HL-60 (cell line): ENCODE results near the gene OTUD7B.

Experiments
- GABPA ChIP-seq: IDR thresholded peaks from 2 replicates; pipeline ENCODE4 v1.6.1; 2012; ENCODE audit warnings: low read depth
- POLR2AphosphoS5 ChIP-seq: IDR thresholded peaks from 2 replicates; pipeline ENCODE4 v1.6.1; 2012; ENCODE audit warnings: low read depth
- SPI1 ChIP-seq: IDR thresholded peaks from 2 replicates; pipeline ENCODE4 v1.6.1; 2012; ENCODE audit warnings: low read depth, mild to moderate bottlenecking, borderline replicate concordance
- TF ChIP-seq, protein P1 (sequence below): IDR thresholded peaks from one replicate; pipeline ENCODE4 v1.5.1; 2011; ENCODE audit warnings: low read length, control low read depth, inconsistent platforms; ENCODE audit not compliant: insufficient read depth
- TF ChIP-seq, protein P2 (sequence below): IDR thresholded peaks from 2 replicates; pipeline ENCODE4 v1.6.1; 2012; ENCODE audit warnings: low read depth; ENCODE audit not compliant: insufficient replicate concordance

DNA sequence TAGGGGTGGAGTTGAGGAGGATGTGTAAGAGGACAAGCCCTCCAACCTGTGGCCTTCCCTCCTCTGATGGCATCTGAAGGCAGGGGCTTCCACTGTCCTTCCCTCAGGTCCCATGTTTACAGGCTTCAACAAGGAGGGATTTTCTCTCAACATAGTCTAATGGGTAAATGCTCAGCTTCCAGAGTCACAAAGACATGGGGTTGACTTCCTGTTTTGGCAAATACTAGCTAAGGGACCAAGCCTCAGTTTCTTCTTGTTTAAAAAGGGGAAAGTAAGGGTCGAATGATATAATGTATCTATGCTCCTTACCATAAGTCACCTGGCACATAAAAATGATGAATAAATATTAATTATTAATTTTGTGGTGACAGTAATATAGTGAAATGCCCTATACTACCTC, 96.0 kb downstream of the OTUD7B start:
- TF ChIP-seq, protein P1, sequence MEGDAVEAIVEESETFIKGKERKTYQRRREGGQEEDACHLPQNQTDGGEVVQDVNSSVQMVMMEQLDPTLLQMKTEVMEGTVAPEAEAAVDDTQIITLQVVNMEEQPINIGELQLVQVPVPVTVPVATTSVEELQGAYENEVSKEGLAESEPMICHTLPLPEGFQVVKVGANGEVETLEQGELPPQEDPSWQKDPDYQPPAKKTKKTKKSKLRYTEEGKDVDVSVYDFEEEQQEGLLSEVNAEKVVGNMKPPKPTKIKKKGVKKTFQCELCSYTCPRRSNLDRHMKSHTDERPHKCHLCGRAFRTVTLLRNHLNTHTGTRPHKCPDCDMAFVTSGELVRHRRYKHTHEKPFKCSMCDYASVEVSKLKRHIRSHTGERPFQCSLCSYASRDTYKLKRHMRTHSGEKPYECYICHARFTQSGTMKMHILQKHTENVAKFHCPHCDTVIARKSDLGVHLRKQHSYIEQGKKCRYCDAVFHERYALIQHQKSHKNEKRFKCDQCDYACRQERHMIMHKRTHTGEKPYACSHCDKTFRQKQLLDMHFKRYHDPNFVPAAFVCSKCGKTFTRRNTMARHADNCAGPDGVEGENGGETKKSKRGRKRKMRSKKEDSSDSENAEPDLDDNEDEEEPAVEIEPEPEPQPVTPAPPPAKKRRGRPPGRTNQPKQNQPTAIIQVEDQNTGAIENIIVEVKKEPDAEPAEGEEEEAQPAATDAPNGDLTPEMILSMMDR = no peak
- no peak for TF ChIP-seq POLR2AphosphoS5
- TF ChIP-seq, protein P2, sequence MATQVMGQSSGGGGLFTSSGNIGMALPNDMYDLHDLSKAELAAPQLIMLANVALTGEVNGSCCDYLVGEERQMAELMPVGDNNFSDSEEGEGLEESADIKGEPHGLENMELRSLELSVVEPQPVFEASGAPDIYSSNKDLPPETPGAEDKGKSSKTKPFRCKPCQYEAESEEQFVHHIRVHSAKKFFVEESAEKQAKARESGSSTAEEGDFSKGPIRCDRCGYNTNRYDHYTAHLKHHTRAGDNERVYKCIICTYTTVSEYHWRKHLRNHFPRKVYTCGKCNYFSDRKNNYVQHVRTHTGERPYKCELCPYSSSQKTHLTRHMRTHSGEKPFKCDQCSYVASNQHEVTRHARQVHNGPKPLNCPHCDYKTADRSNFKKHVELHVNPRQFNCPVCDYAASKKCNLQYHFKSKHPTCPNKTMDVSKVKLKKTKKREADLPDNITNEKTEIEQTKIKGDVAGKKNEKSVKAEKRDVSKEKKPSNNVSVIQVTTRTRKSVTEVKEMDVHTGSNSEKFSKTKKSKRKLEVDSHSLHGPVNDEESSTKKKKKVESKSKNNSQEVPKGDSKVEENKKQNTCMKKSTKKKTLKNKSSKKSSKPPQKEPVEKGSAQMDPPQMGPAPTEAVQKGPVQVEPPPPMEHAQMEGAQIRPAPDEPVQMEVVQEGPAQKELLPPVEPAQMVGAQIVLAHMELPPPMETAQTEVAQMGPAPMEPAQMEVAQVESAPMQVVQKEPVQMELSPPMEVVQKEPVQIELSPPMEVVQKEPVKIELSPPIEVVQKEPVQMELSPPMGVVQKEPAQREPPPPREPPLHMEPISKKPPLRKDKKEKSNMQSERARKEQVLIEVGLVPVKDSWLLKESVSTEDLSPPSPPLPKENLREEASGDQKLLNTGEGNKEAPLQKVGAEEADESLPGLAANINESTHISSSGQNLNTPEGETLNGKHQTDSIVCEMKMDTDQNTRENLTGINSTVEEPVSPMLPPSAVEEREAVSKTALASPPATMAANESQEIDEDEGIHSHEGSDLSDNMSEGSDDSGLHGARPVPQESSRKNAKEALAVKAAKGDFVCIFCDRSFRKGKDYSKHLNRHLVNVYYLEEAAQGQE = no peak
- peak; percentile 70 for TF ChIP-seq SPI1
- no peak for TF ChIP-seq GABPA
